ENCODE measurements around the gene BAIAP2L1. TPM values are rescaled to one million over a fixed set of nuclear protein-coding genes. Genes with fewer than 3 reads are reported as not detected.

BAIAP2L1 gene
- total and polyA plus RNA-seq, 2 donors (not counting 1 experiment from before 2014, with no cell fraction given): 3.1 to 5.3 TPM

- Histone ChIP-seq H3K4me3 (replicated peaks in 1 of 4; ENCODE audit: control extremely low read depth in 1 of 4, insufficient read depth in 1 of 4, low read depth in 3 of 4, low read length in 4 of 4) (no peak overlapping the region), H3K36me3 (ENCODE audit: control insufficient read depth, insufficient read depth, low read length) (no peaks in the 10 kb centered on the region), H3K27me3 (ENCODE audit: control insufficient read depth, insufficient read depth, low read length) (no peaks in the 10 kb centered on the region), H3K4me2 (ENCODE audit: extremely low read depth, insufficient read depth, low read length) (no peak overlapping the region), H2AFZ (ENCODE audit: low read length) (no peak overlapping the region), H3K9ac (ENCODE audit: insufficient read depth, low read length) (no peak overlapping the region), H3K27ac (ENCODE audit: insufficient read depth, low read length) (no peak overlapping the region), H3K4me1 (ENCODE audit: control insufficient read depth, extremely low read depth, insufficient read depth, low read length) (no peaks in the 10 kb centered on the region), H4K20me1 (ENCODE audit: control insufficient read depth, extremely low read depth, insufficient read depth, low read length) (no peaks in the 10 kb centered on the region), H3K79me2 (ENCODE audit: control insufficient read depth, insufficient read depth, low read length) (no peaks in the 10 kb centered on the region), H3K9me3 (ENCODE audit: control insufficient read depth, insufficient read depth, low read depth, low read length) (no peaks in the 10 kb centered on the region)
- TF ChIP-seq EZH2 (IDR thresholded peaks at IDR 0.05; ENCODE audit: low read length, missing control alignments) (no peak), CTCF (conservative IDR thresholded peaks at IDR 0.05 in 1 of 2, IDR thresholded peaks at IDR 0.05 in 1 of 2; ENCODE audit: low read depth in 1 of 2, low read length in 2 of 2) (no peak)
- DNase-seq (ENCODE audit: low read depth in 2 of 2): peak in 1 of 2 donors; percentile 43
Measured at GRCh38 chr7:98368716-98369115, 32.2 kb downstream of the BAIAP2L1 start.

GRCh38 chr7:98366562-98366938 lies 34.3 kb downstream of the BAIAP2L1 start:
- no peaks in the 10 kb centered on the region for H3K9me3 ChIP-seq (ENCODE audit: control insufficient read depth, insufficient read depth, low read depth, low read length)
- H3K9ac ChIP-seq (ENCODE audit: insufficient read depth, low read length): no peak overlapping the region
- H3K4me3 ChIP-seq (replicated peaks in 1 of 4; ENCODE audit: control extremely low read depth in 1 of 4, insufficient read depth in 1 of 4, low read depth in 3 of 4, low read length in 4 of 4): no peak overlapping the region
- no peaks in the 10 kb centered on the region for H4K20me1 ChIP-seq (ENCODE audit: control insufficient read depth, extremely low read depth, insufficient read depth, low read length)
- H3K27me3 ChIP-seq (ENCODE audit: control insufficient read depth, insufficient read depth, low read length): no peaks in the 10 kb centered on the region
- no peaks in the 10 kb centered on the region for H3K36me3 ChIP-seq (ENCODE audit: control insufficient read depth, insufficient read depth, low read length)
- TF ChIP-seq EZH2 (IDR thresholded peaks at IDR 0.05; ENCODE audit: low read length, missing control alignments): no peak
- no peak for TF ChIP-seq CTCF (conservative IDR thresholded peaks at IDR 0.05 in 1 of 2, IDR thresholded peaks at IDR 0.05 in 1 of 2; ENCODE audit: low read depth in 1 of 2, low read length in 2 of 2)
- DNase-seq (ENCODE audit: low read depth in 2 of 2): no peak
- H3K27ac ChIP-seq (ENCODE audit: insufficient read depth, low read length): no peak overlapping the region
- H2AFZ ChIP-seq (ENCODE audit: low read length): no peak overlapping the region
- no peak overlapping the region for H3K4me2 ChIP-seq (ENCODE audit: extremely low read depth, insufficient read depth, low read length)
- H3K79me2 ChIP-seq (ENCODE audit: control insufficient read depth, insufficient read depth, low read length): no peaks in the 10 kb centered on the region
- H3K4me1 ChIP-seq (ENCODE audit: control insufficient read depth, extremely low read depth, insufficient read depth, low read length): no peaks in the 10 kb centered on the region

- no peak overlapping the region for H3K4me3 ChIP-seq (replicated peaks in 1 of 4; ENCODE audit: control extremely low read depth in 1 of 4, insufficient read depth in 1 of 4, low read depth in 3 of 4, low read length in 4 of 4)
- no peaks in the 10 kb centered on the region for H3K9me3 ChIP-seq (ENCODE audit: control insufficient read depth, insufficient read depth, low read depth, low read length)
- H3K27me3 ChIP-seq (ENCODE audit: control insufficient read depth, insufficient read depth, low read length): no peaks in the 10 kb centered on the region
- H4K20me1 ChIP-seq (ENCODE audit: control insufficient read depth, extremely low read depth, insufficient read depth, low read length): no peaks in the 10 kb centered on the region
- peak in 1 of 2 donors; percentile 16 for DNase-seq (ENCODE audit: low read depth in 2 of 2)
- no peak overlapping the region for H3K4me2 ChIP-seq (ENCODE audit: extremely low read depth, insufficient read depth, low read length)
- H3K4me1 ChIP-seq (ENCODE audit: control insufficient read depth, extremely low read depth, insufficient read depth, low read length): no peaks in the 10 kb centered on the region
- H3K36me3 ChIP-seq (ENCODE audit: control insufficient read depth, insufficient read depth, low read length): no peaks in the 10 kb centered on the region
- no peak for TF ChIP-seq CTCF (conservative IDR thresholded peaks at IDR 0.05 in 1 of 2, IDR thresholded peaks at IDR 0.05 in 1 of 2; ENCODE audit: low read depth in 1 of 2, low read length in 2 of 2)
- TF ChIP-seq EZH2 (IDR thresholded peaks at IDR 0.05; ENCODE audit: low read length, missing control alignments): no peak
- no peak overlapping the region for H3K9ac ChIP-seq (ENCODE audit: insufficient read depth, low read length)
- H3K79me2 ChIP-seq (ENCODE audit: control insufficient read depth, insufficient read depth, low read length): no peaks in the 10 kb centered on the region
- no peak overlapping the region for H2AFZ ChIP-seq (ENCODE audit: low read length)
- H3K27ac ChIP-seq (ENCODE audit: insufficient read depth, low read length): no peak overlapping the region
Measured at GRCh38 chr7:98365863-98366561, 34.9 kb downstream of the BAIAP2L1 start.
